ENCODE results near the gene PLA2G2D.
A peak's percentile ranks its signal among the peaks of the same experiment; 100 is the strongest.

PLA2G2D gene

GRCh38 chr1:20083178-20083944, 36.0 kb downstream of the PLA2G2D start:
- no peak for DNase-seq

GRCh38 chr1:20082772-20083171, 36.6 kb downstream of the PLA2G2D start:
- no peak for DNase-seq

GRCh38 chr1:20081353-20081810, 38.0 kb downstream of the PLA2G2D start:
- no peak for DNase-seq

DNA sequence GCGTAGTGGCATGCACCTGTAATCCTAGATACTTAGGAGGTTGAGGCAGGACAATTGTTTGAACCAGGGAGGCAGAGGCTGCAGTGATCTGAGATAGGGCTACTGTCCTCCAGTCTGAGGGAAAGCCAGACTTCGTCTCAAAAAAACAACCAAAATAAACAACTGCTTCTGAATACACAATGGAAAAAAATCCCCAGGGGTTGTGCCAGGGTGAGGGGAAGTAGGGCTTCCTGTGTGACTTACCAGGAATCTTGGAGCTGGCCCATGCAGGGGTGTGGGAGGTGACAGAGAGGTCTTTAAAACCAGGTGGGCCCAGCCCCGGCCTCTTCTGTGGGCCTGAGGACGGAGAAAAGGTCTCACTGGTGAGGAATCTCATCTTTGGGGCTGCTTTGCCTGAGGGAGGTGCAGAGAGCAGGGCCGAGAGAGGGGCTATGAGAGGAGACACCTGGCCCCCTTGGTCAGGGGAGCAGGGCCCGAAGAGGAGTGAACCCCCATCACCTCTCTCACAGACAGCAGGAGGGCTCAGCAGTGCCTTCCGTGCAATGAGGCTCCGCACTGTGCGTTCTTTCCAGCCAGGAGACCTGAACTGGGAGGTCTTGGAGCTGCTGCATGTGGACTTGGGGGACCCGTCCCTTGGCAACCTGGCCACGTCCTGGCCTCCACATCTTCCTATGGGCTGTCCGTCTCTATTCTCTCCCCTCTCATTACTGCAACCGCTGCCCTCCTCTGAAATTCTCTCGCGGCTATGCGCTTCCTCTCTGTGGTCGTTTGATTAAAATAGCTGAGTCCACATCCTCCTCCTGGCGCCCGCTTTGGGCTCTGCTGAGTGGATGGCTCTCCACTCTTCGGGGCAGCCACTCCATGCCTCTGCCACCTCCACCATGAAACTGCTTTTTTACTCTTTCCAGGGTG, 38.6 kb downstream of the PLA2G2D start:
- peak in 2 of 14 donors; percentile 3 to 15 for DNase-seq

DNA sequence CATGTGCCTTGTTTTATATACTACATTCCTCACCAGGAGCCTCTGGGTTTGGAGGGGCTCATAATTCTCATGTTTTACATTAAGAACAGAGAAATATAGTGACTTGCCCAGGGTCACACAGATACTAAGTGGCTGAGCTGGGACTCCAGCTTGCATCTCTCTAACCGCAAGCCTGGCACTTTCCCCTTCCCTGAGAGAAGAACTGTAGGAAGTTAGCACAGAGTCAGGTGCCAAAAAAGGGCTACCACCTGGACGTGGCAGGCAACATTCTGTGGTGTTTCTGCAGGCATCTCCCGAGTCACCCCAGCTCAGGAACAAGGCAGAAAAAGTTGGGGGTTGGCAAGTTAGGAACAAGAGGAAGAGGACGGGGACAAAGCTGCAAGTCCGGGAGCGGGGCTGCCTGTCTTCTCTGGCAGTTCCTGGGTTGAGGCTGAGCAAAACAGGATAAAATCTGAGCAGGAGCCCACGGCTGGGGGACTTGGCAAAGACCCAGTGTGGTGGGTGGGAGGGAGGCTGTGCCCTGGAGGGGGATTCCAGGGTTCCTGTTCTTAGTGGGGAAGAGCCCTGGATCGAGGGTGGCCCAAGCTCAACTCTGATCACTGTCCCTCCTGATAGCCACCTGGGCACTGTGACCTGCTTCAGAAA, 39.6 kb downstream of the PLA2G2D start:
- DNase-seq: no peak

GRCh38 chr1:20078711-20079110, 40.6 kb downstream of the PLA2G2D start:
- DNase-seq: no peak

GRCh38 chr1:20078171-20078651, 41.1 kb downstream of the PLA2G2D start:
- no peak for DNase-seq

- DNase-seq: no peak
These were observed 42.5 kb downstream of the PLA2G2D start for GRCh38 chr1:20076710-20077461.

GRCh38 chr1:20076223-20076622, 43.1 kb downstream of the PLA2G2D start:
- no peak for DNase-seq

DNA sequence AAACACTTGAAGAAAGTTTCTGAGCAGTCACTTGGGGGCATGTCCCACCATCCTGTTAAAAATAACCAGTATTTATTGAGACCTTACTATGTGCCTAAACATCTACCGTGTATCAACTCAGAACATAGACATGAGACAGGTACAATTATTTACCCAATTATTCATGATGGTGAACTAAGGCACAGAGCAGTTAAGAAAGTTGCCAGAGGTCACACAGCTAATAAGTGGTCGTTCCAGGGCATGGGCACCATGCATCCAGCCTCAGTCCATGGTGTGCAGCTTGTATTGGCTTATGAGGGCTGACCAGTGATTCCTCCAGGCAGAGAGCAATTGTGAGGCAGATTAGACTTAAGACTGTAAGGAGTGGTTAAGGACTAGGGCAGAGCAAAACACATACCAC, 44.0 kb downstream of the PLA2G2D start:
- no peak for DNase-seq

DNA sequence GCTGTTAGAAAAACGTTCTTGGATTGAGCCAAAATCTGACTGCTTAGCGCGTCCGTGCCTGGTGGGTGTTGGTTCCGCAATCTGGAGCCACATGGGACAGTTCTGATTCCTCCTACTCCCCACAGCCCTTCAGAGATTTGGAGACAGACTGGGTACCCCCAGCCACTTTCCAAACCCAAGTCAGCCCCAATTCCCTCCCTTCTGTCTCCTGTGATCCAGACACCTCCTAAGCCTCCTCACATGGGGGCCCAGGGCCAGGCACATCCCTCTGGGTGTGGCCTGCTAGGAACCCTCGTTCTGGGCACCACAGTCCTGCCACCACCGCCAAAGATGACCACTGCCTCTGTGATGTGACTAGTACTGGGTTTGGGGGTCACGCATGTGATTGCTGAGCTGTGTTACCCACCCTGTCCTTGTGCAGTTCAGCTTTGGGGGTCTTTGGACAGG, 44.6 kb downstream of the PLA2G2D start:
- DNase-seq: no peak

DNA sequence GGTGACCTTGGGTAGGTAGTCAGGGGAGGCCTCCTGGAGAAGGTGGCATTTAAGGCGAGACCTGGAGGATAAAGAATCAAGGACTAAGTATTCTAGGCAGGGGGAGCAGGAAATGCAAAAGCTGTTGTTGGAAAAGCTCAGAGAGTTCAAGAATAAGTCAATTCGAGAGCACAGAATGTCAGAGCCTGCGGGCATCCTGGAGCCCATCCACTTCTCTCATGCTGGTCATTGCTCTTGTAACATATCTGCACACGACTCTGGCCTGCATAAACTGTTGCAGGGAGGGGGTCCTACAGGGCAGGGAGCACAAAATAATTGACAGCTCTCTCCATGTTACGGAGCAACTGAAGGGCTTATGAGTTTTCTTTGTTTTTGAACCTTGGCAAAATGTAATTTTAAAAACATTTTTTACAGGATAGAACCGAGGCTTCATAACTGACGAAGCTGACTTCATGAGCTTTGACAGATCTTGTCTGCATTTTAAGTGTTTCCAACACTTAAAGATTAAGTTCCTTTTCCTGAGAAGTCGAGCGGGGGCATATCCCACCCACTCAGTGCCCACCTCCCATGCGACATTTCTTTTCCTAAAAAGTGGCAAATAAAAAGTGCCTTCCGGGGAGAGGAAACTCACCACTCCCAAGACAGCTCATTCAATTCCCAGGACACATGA, 45.1 kb downstream of the PLA2G2D start:
- no peak for DNase-seq

DNA sequence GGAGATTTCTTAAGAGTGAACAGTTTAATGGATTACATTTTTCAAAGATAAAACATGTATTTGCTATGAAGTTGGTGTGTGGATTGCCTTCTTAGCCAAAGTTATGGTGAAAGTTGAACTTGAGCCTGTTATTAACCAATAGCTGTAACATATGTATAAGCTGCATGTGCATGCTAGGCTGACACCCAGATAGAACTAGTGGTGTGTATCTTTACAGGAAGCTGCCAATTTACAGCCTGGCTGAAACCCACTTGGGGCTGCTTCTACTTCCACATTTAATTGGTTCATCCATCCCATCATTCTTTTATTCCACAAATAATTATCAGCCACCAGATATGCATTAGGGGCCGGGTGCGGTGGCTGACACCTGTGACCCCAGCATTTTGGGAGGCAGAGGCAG, 46.1 kb downstream of the PLA2G2D start:
- DNase-seq: no peak

DNA sequence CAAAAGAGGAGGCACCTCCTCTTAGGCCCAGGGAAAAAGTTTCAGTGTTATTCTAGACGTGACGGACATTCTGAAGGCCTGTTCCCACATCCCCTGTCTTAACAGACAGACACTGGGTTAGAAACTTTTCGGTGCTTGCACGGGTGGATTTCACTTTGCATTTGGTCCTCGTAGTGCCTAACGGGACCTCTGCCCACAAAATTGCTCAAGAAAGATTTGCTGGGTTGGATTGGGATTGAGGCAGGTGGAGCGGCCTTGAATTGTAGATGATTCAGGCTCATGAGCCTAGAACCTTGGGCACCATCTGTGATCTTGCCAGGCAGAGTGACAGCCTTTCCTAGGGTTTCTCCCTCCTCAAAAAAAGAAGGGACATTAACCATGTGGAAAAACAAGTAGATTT, 46.6 kb downstream of the PLA2G2D start:
- DNase-seq: no peak

DNA sequence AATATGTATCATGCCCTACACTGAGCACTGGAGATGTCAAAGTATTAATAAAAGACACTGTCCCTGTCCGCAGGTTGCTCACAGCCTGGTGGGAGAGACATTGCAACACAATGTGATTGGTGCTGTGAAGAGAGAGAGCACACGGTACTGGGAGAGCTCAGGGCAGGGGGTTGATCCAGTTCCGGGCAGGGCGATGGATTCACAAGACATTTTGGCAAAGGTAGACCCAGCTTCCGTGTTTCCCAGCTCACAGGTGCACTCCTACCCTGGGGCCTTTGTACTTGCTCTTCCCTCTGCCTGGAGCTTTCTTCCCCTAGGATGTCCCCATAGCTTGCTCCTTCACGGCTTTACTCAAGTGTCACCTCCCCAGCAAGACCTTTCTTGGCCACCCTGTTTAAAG, 47.9 kb downstream of the PLA2G2D start:
- DNase-seq: no peak

DNA sequence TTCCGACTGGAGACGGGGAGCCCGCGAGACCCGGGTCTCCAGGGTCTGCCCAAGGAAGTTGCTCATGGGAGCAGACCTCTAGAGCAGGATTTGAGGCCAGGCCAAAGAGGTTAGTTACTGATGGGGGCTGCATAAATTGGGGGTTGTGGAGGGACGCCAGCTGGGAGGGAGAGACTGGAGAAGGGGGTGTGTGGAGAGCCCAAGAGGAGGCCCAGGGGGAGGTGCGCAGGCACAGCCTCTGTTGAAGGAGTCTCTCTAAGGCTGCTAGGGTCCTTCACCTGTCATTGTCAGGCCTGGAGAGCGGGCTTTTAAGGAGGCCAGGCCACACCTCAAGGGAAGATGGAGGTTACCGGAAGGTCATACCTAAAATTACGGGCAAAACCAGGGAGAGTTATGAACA, 49.0 kb downstream of the PLA2G2D start:
- DNase-seq: no peak

- peak in 7 of 14 donors; percentile 5 to 46 (median 17) for DNase-seq
These were observed 49.5 kb downstream of the PLA2G2D start, which contains the start of gene PLA2G5 for GRCh38 chr1:20069874-20070273. TSS of gene PLA2G5 (plus strand) at chr1:20070194. CDS start at chr1:20084831, 14,637 bp downstream.

DNA sequence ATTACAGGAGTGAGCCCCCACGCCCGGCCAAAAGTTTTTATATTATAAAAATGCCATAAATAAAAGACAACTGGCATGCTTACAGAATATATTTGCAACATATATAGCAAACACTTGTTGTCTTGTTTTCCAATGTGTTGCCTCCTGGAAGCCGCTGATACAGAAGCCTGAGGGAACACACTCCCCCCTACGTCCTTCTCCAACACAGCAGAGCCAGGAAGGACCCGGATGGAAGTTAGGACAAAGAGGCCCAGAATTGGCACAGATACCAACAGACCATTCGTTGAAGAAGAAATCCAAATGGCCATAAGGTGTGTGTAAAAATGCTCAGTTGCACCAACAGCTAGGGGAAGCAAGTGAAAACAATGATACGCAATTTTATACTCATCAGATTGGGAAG, 50.6 kb downstream of the PLA2G2D start:
- no peak for DNase-seq

GRCh38 chr1:20063861-20064292, 55.5 kb downstream of the PLA2G2D start:
- DNase-seq: no peak
